CD1c-positive myeloid dendritic cell (primary cell): ENCODE measurements around the gene ATXN1.

Experiments
- DNase-seq: peaks from one replicate; pipeline ENCODE4 v3.0.0-alpha.2; 2016; ENCODE audit errors: extremely low spot score

ATXN1 gene

GRCh38 chr6:16743664-16744210 is 17.5 kb downstream of the ATXN1 start:
- peak; percentile 72 for DNase-seq

GRCh38 chr6:16742116-16742515 is 19.1 kb downstream of the ATXN1 start:
- DNase-seq, result peak; percentile 58

GRCh38 chr6:16741112-16742016 is 19.9 kb downstream of the ATXN1 start:
- no peak for DNase-seq

GRCh38 chr6:16740097-16740496 is 21.2 kb downstream of the ATXN1 start:
- peak; percentile 45 for DNase-seq

- no peak for DNase-seq
Measured at GRCh38 chr6:16739329-16739801, 21.9 kb downstream of the ATXN1 start.

- peak; percentile 41 for DNase-seq
Measured at GRCh38 chr6:16737925-16738324, 23.3 kb downstream of the ATXN1 start.

- no peak for DNase-seq
Measured at GRCh38 chr6:16736856-16737775, 24.1 kb downstream of the ATXN1 start.

- no peak for DNase-seq
Measured at GRCh38 chr6:16735014-16735413, 26.2 kb downstream of the ATXN1 start.

- no peak for DNase-seq
Measured at GRCh38 chr6:16733085-16733484, 28.2 kb downstream of the ATXN1 start.

GRCh38 chr6:16731478-16732051 is 29.7 kb downstream of the ATXN1 start:
- DNase-seq, result peak; percentile 57

- no peak for DNase-seq
Measured at GRCh38 chr6:16730738-16731477, 30.4 kb downstream of the ATXN1 start.

GRCh38 chr6:16729744-16730143 is 31.5 kb downstream of the ATXN1 start:
- DNase-seq, result no peak

GRCh38 chr6:16729183-16729691 is 32.0 kb downstream of the ATXN1 start:
- DNase-seq, result peak; percentile 70

- DNase-seq, result no peak
Measured at GRCh38 chr6:16728513-16729182, 32.6 kb downstream of the ATXN1 start.

GRCh38 chr6:16727996-16728395 is 33.3 kb downstream of the ATXN1 start:
- peak; percentile 91 for DNase-seq

GRCh38 chr6:16725145-16725864 is 36.0 kb downstream of the ATXN1 start:
- peak; percentile 72 for DNase-seq

- DNase-seq, result peak; percentile 89
Measured at GRCh38 chr6:16723826-16724225, 37.4 kb downstream of the ATXN1 start.

- no peak for DNase-seq
Measured at GRCh38 chr6:16723402-16723801, 37.9 kb downstream of the ATXN1 start.

- no peak for DNase-seq
Measured at GRCh38 chr6:16722630-16723029, 38.6 kb downstream of the ATXN1 start.

- peak; percentile 78 for DNase-seq
Measured at GRCh38 chr6:16721977-16722376, 39.3 kb downstream of the ATXN1 start.
